Measurements from ENCODE around the gene TRIM59.

The TRIM59 gene

GRCh38 chr3:160450846-160451245 lies 1.3 kb upstream of the TRIM59 start:
- TF ChIP-seq REST (IDR thresholded peaks at IDR 0.05; ENCODE audit: insufficient read depth in 1 of 2, low read depth in 2 of 2, low read length in 2 of 2) (no peak), POLR2AphosphoS5 (IDR thresholded peaks at IDR 0.05; ENCODE audit: low read depth, low read length) (no peak), FOXP2 (optimal IDR thresholded peaks at IDR 0.05; ENCODE audit: borderline replicate concordance, extremely low read depth, extremely low read length, insufficient read depth) (no peak), SIN3A (IDR thresholded peaks at IDR 0.05; ENCODE audit: borderline replicate concordance, insufficient read depth, low read length) (no peak), TAF1 (IDR thresholded peaks at IDR 0.05; ENCODE audit: borderline replicate concordance, insufficient read depth, low read length) (no peak)

GRCh38 chr3:160448845-160449635 lies 546 bp downstream of the TRIM59 start:
- TF ChIP-seq TAF1 (IDR thresholded peaks at IDR 0.05; ENCODE audit: borderline replicate concordance, insufficient read depth, low read length) = no peak
- no peak for TF ChIP-seq SIN3A (IDR thresholded peaks at IDR 0.05; ENCODE audit: borderline replicate concordance, insufficient read depth, low read length)
- TF ChIP-seq POLR2AphosphoS5 (IDR thresholded peaks at IDR 0.05; ENCODE audit: low read depth, low read length) = no peak
- TF ChIP-seq REST (IDR thresholded peaks at IDR 0.05; ENCODE audit: insufficient read depth in 1 of 2, low read depth in 2 of 2, low read length in 2 of 2) = no peak
- no peak for TF ChIP-seq FOXP2 (optimal IDR thresholded peaks at IDR 0.05; ENCODE audit: borderline replicate concordance, extremely low read depth, extremely low read length, insufficient read depth)

- TF ChIP-seq SIN3A (IDR thresholded peaks at IDR 0.05; ENCODE audit: borderline replicate concordance, insufficient read depth, low read length) (no peak), FOXP2 (optimal IDR thresholded peaks at IDR 0.05; ENCODE audit: borderline replicate concordance, extremely low read depth, extremely low read length, insufficient read depth) (no peak), REST (IDR thresholded peaks at IDR 0.05; ENCODE audit: insufficient read depth in 1 of 2, low read depth in 2 of 2, low read length in 2 of 2) (no peak), TAF1 (IDR thresholded peaks at IDR 0.05; ENCODE audit: borderline replicate concordance, insufficient read depth, low read length) (no peak), POLR2AphosphoS5 (IDR thresholded peaks at IDR 0.05; ENCODE audit: low read depth, low read length) (no peak)
These were observed 2.0 kb downstream of the TRIM59 start for GRCh38 chr3:160447544-160447943.

GRCh38 chr3:160446522-160447056 lies 3.0 kb downstream of the TRIM59 start:
- TF ChIP-seq TAF1 (IDR thresholded peaks at IDR 0.05; ENCODE audit: borderline replicate concordance, insufficient read depth, low read length) (no peak), SIN3A (IDR thresholded peaks at IDR 0.05; ENCODE audit: borderline replicate concordance, insufficient read depth, low read length) (no peak), REST (IDR thresholded peaks at IDR 0.05; ENCODE audit: insufficient read depth in 1 of 2, low read depth in 2 of 2, low read length in 2 of 2) (no peak), FOXP2 (optimal IDR thresholded peaks at IDR 0.05; ENCODE audit: borderline replicate concordance, extremely low read depth, extremely low read length, insufficient read depth) (no peak), POLR2AphosphoS5 (IDR thresholded peaks at IDR 0.05; ENCODE audit: low read depth, low read length) (no peak)

Data from PFSK-1 (cell line).